Breast epithelium (tissue), 4 donors: ENCODE results near the gene MYO1B. TPM values are rescaled to one million over a fixed set of nuclear protein-coding genes. Genes with fewer than 3 reads are reported as not detected.

Source experiments
- DNase-seq, 2 donors: peaks; one replicate each; pipeline ENCODE4 v3.0.0-alpha.2; 2019; ENCODE audit warnings: low spot score in 2 of 2
- H3K27ac ChIP-seq, 2 donors: fragments of 200-600 bp; sonication (generic) in 1 of 2; one replicate each; pipeline ENCODE4 v1.5.1; 2016 to 2019; ENCODE audit warnings: mild to moderate bottlenecking in 1 of 2
- H3K27me3 ChIP-seq, 2 donors: fragments of 200-600 bp; sonication (generic) in 1 of 2; one replicate each; pipeline versions ENCODE4 v1.5.1 to v1.6.0; 2017 to 2019; ENCODE audit warnings: control low read depth in 1 of 2, mild to moderate bottlenecking in 1 of 2
- H3K36me3 ChIP-seq: fragments of 200-600 bp; one replicate; pipeline ENCODE4 v1.5.1; 2019
- H3K4me1 ChIP-seq, 2 donors: fragments of 200-600 bp; sonication (generic); one replicate each; pipeline ENCODE4 v1.5.1; 2016 to 2019; ENCODE audit warnings: control low read depth in 1 of 2
- H3K4me3 ChIP-seq, 3 donors: fragments of 200-600 bp; sonication (generic); 1 replicate in 2 of 3; 2 replicates in 1 of 3; pipeline ENCODE4 v1.5.1; 2016 to 2019; ENCODE audit warnings: mild to moderate bottlenecking in 3 of 3, moderate library complexity in 2 of 3
- H3K9me3 ChIP-seq, 2 donors: fragments of 200-600 bp; sonication (generic) in 1 of 2; one replicate each; pipeline ENCODE4 v1.5.1; 2016 to 2019; ENCODE audit warnings: control low read depth in 1 of 2
- CTCF ChIP-seq, 3 donors: fragments of 450-650 bp; IDR thresholded peaks; one replicate each; pipeline ENCODE4 v1.5.1; 2016 to 2017; ENCODE audit warnings: antibody characterized with exemption in 3 of 3, mild to moderate bottlenecking in 3 of 3, moderate library complexity in 3 of 3
- POLR2A ChIP-seq: fragments of 450-650 bp; IDR thresholded peaks from one replicate; pipeline ENCODE4 v1.6.1; 2016; ENCODE audit warnings: antibody characterized with exemption, mild to moderate bottlenecking, moderate library complexity
- POLR2AphosphoS5 ChIP-seq, 3 donors: sonication (generic); formaldehyde crosslinking; IDR thresholded peaks; one replicate each; pipeline ENCODE4 v1.6.1; 2017; ENCODE audit warnings: antibody characterized with exemption in 3 of 3
- intact Hi-C: fragments of 100-400 bp; cut with DNase I; formaldehyde crosslinking; loops from one replicate; pipeline ENCODE4 v1.15.1; 2023; ENCODE audit warnings: low total_unique reads
- total RNA-seq, 3 donors: library from RNA; depleted of rRNA; stranded (reverse); fragments of >200 nt; gene quantifications; one replicate each; pipeline ENCODE4 v1.1.0, GENCODE V29; 2016

Gene MYO1B
- total RNA-seq, 3 donors from 2014 or later = 34.1 to 73.9 (median 63.9) TPM

DNA sequence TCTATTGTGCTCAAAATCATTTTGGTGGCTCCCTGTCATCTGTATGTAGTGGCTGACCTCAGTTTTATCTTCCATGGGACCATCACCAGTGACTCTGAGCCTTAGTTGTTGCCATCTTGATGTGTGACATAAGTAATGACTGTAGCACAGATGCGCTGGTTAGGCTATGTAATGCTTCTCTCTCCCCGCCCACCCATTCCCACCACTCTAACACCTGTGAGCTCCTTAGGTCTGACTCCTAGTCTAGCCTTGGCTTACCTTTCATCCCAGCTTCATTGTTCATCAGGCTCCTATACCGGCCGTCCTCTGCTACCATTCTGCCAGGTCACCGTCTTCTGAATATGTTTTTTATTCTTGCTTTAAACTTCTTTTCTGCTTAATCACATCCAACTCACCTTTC lies 17.2 kb downstream of the MYO1B start:
- Histone ChIP-seq H3K4me1 (no peaks in the 10 kb centered on the region), H3K27ac (no peak overlapping the region), H3K4me3 (no peak overlapping the region), H3K27me3 (no peaks in the 10 kb centered on the region), H3K36me3 (no peaks in the 10 kb centered on the region), H3K9me3 (no peaks in the 10 kb centered on the region)
- intact Hi-C loops = no loop called here
- no peak for TF ChIP-seq CTCF (IDR thresholded peaks at IDR 0.05)
- no peak for TF ChIP-seq POLR2AphosphoS5 (IDR thresholded peaks at IDR 0.05)
- TF ChIP-seq POLR2A = no peak
- DNase-seq = no peak

DNA sequence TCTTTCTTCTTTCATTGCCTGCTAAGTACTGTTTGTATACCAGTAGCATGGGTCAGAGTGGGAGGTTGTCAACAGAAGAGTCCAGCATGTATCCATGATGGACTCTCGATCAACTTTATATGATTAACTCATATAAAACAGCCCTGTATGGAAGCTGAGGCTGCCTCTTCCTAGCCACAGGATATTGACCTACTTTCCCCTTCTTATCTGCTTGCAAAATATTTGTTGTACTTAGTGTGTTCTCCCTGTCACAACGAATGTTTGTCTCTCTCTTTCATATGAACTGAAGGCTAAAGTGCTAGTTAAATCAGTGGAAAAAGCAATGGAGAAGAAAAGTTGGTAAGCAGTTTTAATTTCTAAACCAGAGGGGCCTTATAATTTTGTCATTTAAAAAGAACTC lies 17.8 kb downstream of the MYO1B start:
- Histone ChIP-seq H3K4me3 (no peak overlapping the region), H3K4me1 (no peaks in the 10 kb centered on the region), H3K27ac (peak overlapping the region; percentile 2 to 8), H3K36me3 (no peaks in the 10 kb centered on the region), H3K27me3 (no peaks in the 10 kb centered on the region), H3K9me3 (no peaks in the 10 kb centered on the region)
- intact Hi-C loops = no loop called here
- TF ChIP-seq POLR2AphosphoS5 (IDR thresholded peaks at IDR 0.05) = no peak
- TF ChIP-seq CTCF (IDR thresholded peaks at IDR 0.05) = no peak
- TF ChIP-seq POLR2A = no peak
- no peak for DNase-seq

DNA sequence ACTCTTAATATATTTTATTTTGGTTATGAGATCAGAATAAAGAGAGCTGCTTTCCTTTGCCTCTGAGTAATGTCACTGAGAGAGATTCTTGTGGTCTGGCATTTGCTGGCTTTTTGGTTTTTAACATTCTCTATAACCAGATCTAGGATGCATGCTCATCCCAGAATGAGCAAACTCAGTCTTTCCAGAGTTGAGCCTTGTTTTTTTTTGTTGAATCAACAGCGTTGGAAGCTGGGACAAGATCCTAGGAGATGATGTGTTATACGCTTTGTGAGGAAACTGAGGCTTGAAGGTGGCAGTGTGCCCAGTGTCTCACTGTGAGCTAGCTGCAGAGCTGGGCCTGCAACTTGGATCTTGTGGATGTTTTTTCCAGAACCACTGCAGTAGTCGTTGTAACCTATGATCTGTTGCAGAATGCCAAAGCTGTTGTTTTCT lies 19.5 kb downstream of the MYO1B start:
- Histone ChIP-seq H3K36me3 (no peaks in the 10 kb centered on the region), H3K9me3 (no peaks in the 10 kb centered on the region), H3K4me1 (no peaks in the 10 kb centered on the region), H3K4me3 (no peak overlapping the region), H3K27ac (peak overlapping the region; percentile 23 to 65), H3K27me3 (no peaks in the 10 kb centered on the region)
- intact Hi-C loops = no loop called here
- no peak for TF ChIP-seq CTCF (IDR thresholded peaks at IDR 0.05)
- TF ChIP-seq POLR2A = no peak
- no peak for TF ChIP-seq POLR2AphosphoS5 (IDR thresholded peaks at IDR 0.05)
- no peak for DNase-seq

GRCh38 chr2:191265311-191266170 lies 20.3 kb downstream of the MYO1B start:
- Histone ChIP-seq H3K9me3 (no peaks in the 10 kb centered on the region), H3K4me1 (no peaks in the 10 kb centered on the region), H3K27ac (peak overlapping the region; percentile 65 to 72), H3K4me3 (no peak overlapping the region), H3K27me3 (no peaks in the 10 kb centered on the region), H3K36me3 (no peaks in the 10 kb centered on the region)
- DNase-seq = no peak
- intact Hi-C loops = no loop called here
- TF ChIP-seq POLR2A = no peak
- TF ChIP-seq POLR2AphosphoS5 (IDR thresholded peaks at IDR 0.05) = no peak
- no peak for TF ChIP-seq CTCF (IDR thresholded peaks at IDR 0.05)

DNA sequence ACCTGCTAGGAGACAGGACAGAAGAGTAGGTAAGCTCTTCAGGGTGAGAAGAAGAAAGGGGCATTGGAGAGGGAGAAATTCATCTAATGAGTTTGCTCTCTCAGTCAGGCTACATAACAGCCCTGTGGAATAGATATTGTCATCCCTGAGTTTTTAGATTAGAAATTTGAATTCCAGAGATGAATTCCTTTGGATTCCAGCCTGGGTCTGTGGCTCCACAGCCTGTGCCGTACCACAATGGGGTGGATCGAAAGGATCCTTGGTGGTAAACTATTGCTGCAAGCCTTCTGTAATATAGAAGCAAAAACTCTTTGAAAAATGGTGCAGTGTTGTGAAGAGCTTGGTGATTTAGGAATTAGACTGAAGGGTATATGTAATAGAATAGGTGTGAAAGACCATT lies 21.0 kb downstream of the MYO1B start:
- no peaks in the 10 kb centered on the region for H3K36me3 ChIP-seq
- no peaks in the 10 kb centered on the region for H3K9me3 ChIP-seq
- H3K27me3 ChIP-seq = no peaks in the 10 kb centered on the region
- DNase-seq = no peak
- peak overlapping the region; percentile 65 to 72 for H3K27ac ChIP-seq
- intact Hi-C loops = no loop called here
- no peak overlapping the region for H3K4me3 ChIP-seq
- H3K4me1 ChIP-seq = no peaks in the 10 kb centered on the region
- TF ChIP-seq CTCF (IDR thresholded peaks at IDR 0.05) = no peak
- TF ChIP-seq POLR2AphosphoS5 (IDR thresholded peaks at IDR 0.05) = no peak
- no peak for TF ChIP-seq POLR2A
